Lower leg skin (tissue), 3 donors: ENCODE data around the gene SZT2.

ENCODE experiments used
- POLR2A ChIP-seq, 2 donors: fragments of 450-650 bp; IDR thresholded peaks; one replicate each; pipeline ENCODE4 v1.6.1; 2016 to 2017; ENCODE audit warnings: antibody characterized with exemption in 2 of 2, mild to moderate bottlenecking in 1 of 2, moderate library complexity in 1 of 2
- TF ChIP-seq, protein P1 (sequence below), 3 donors: fragments of 450-650 bp; IDR thresholded peaks; one replicate each; pipeline ENCODE4 v1.5.1; 2016; ENCODE audit warnings: antibody characterized with exemption in 3 of 3, mild to moderate bottlenecking in 3 of 3, moderate library complexity in 2 of 3

- TF ChIP-seq POLR2A (IDR thresholded peaks at IDR 0.05), result no peak
- TF ChIP-seq, protein P1, sequence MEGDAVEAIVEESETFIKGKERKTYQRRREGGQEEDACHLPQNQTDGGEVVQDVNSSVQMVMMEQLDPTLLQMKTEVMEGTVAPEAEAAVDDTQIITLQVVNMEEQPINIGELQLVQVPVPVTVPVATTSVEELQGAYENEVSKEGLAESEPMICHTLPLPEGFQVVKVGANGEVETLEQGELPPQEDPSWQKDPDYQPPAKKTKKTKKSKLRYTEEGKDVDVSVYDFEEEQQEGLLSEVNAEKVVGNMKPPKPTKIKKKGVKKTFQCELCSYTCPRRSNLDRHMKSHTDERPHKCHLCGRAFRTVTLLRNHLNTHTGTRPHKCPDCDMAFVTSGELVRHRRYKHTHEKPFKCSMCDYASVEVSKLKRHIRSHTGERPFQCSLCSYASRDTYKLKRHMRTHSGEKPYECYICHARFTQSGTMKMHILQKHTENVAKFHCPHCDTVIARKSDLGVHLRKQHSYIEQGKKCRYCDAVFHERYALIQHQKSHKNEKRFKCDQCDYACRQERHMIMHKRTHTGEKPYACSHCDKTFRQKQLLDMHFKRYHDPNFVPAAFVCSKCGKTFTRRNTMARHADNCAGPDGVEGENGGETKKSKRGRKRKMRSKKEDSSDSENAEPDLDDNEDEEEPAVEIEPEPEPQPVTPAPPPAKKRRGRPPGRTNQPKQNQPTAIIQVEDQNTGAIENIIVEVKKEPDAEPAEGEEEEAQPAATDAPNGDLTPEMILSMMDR (IDR thresholded peaks at IDR 0.05), result no peak
These were observed 49.4 kb downstream of the SZT2 start for GRCh38 chr1:43438953-43439581.
